Stimulated activated CD8-positive, alpha-beta memory T cell treated with anti-CD3 and anti-CD28 coated beads, Interleukin-7, amount 100 ng/mL, for 24 hours (primary cell): Measurements from ENCODE around the gene GGTLC1.
"Not testable (repeated sequence)": the region's sequence is repeated elsewhere in the genome, so short reads cannot be mapped to it uniquely, and the experiment has no call there.

Source experiments
- DNase-seq: peaks from one replicate; pipeline ENCODE4 v3.0.0-alpha.2; 2020; ENCODE audit warnings: low read depth

GGTLC1 gene

GRCh38 chr20:23994001-23994633 is 5.5 kb upstream of the GGTLC1 start:
- not testable (repeated sequence) for DNase-seq

GRCh38 chr20:23993440-23993839 is 4.9 kb upstream of the GGTLC1 start:
- not testable (repeated sequence) for DNase-seq

GRCh38 chr20:23990296-23990695 is 1.7 kb upstream of the GGTLC1 start:
- DNase-seq, result not testable (repeated sequence)

GRCh38 chr20:23988966-23989365 is 387 bp upstream of the GGTLC1 start:
- DNase-seq, result not testable (repeated sequence)

GRCh38 chr20:23986716-23987115 is 1.9 kb downstream of the GGTLC1 start:
- not testable (repeated sequence) for DNase-seq

- DNase-seq, result not testable (repeated sequence)
Measured at GRCh38 chr20:23986310-23986709, 2.3 kb downstream of the GGTLC1 start.

GRCh38 chr20:23985790-23986225 is 2.8 kb downstream of the GGTLC1 start:
- DNase-seq, result not testable (repeated sequence)

- not testable (repeated sequence) for DNase-seq
Measured at GRCh38 chr20:23985066-23985789, 3.4 kb downstream of the GGTLC1 start.

GRCh38 chr20:23984476-23985023 is 4.0 kb downstream of the GGTLC1 start:
- not testable (repeated sequence) for DNase-seq

- DNase-seq, result not testable (repeated sequence)
Measured at GRCh38 chr20:23982112-23983018, 6.2 kb downstream of the GGTLC1 start.

- DNase-seq, result not testable (repeated sequence)
Measured at GRCh38 chr20:23981526-23981925, 7.1 kb downstream of the GGTLC1 start.

- not testable (repeated sequence) for DNase-seq
Measured at GRCh38 chr20:23981014-23981413, 7.6 kb downstream of the GGTLC1 start.

GRCh38 chr20:23979899-23980811 is 8.4 kb downstream of the GGTLC1 start:
- not testable (repeated sequence) for DNase-seq

GRCh38 chr20:23979380-23979779 is 9.2 kb downstream of the GGTLC1 start:
- DNase-seq, result not testable (repeated sequence)

- DNase-seq, result not testable (repeated sequence)
Measured at GRCh38 chr20:23978457-23978856, 10.1 kb downstream of the GGTLC1 start.

GRCh38 chr20:23974966-23975365 is 13.6 kb downstream of the GGTLC1 start:
- DNase-seq, result no peak

GRCh38 chr20:23971310-23971709 is 17.3 kb downstream of the GGTLC1 start:
- no peak for DNase-seq

- DNase-seq, result no peak
Measured at GRCh38 chr20:23970049-23970448, 18.5 kb downstream of the GGTLC1 start.

GRCh38 chr20:23967616-23967979 is 21.0 kb downstream of the GGTLC1 start:
- DNase-seq, result no peak

GRCh38 chr20:23966927-23967615 is 21.5 kb downstream of the GGTLC1 start:
- no peak for DNase-seq
